ENCODE measurements around the gene CEP20. TPM values are rescaled to one million over a fixed set of nuclear protein-coding genes. Genes with fewer than 3 reads are reported as not detected.

Gene CEP20
- total and polyA plus RNA-seq, 2 of the 8 experiments (the other 6 are each of a cell fraction or from before 2014, with no cell fraction given) = 16.2 to 49.0 TPM

DNA sequence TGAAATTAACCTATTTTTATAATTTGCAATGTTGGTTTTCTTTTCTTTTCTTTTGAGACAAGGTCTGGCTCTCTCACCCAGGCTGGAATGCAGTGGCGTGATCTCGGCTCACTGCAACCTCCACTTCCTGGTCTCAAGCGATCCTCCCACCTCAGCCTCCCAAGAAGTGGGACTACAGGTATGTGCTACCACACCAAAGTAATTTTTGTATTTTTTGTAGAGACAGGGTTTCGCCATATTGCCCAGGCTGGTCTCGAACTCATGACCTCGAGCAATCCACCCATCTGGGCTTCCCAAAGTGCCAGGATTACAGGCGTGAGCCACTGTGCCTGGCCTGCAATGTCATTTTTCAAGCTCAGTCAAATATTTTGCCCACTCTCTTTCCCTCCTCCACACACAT is 67.6 kb downstream of the CEP20 start:
- Histone ChIP-seq H3K79me2 (ENCODE audit: control insufficient read depth in 1 of 2, insufficient read depth in 2 of 2, low read length in 2 of 2) (no peaks in the 10 kb centered on the region), H2BK120ac (replicated peaks; ENCODE audit: low read depth, low read length) (no peak overlapping the region), H3K9me3 (ENCODE audit: insufficient read depth in 2 of 2, low read depth in 1 of 2, low read length in 1 of 2) (peaks cover 4 to 12% of the 10 kb centered on the region in 2 experiments; a peak in 1 of 4 replicates), H3K27ac (ENCODE audit: low read depth, low read length) (no peak overlapping the region), H3K56ac (replicated peaks; ENCODE audit: insufficient read length, low read depth, low read length) (no peak overlapping the region), H2AFZ (ENCODE audit: low read length) (no peak overlapping the region), H2BK5ac (ENCODE audit: low read depth, low read length) (no peak overlapping the region), H2AK5ac (ENCODE audit: low read depth, low read length) (no peak overlapping the region), H3K9ac (replicated peaks in 1 of 4; ENCODE audit: extremely low read depth in 1 of 4, low read depth in 3 of 4, low read length in 3 of 4) (no peak overlapping the region), H3K4ac (replicated peaks; ENCODE audit: insufficient read length, low read depth, low read length) (no peak overlapping the region), H3K27me3 (replicated peaks in 1 of 4; ENCODE audit: control insufficient read depth in 3 of 4, extremely low read depth in 1 of 4, insufficient read depth in 3 of 4, low read length in 3 of 4) (no peaks in the 10 kb centered on the region), H3K4me3 (ENCODE audit: extremely low read depth in 1 of 4, insufficient read depth in 2 of 4, low read depth in 3 of 4, low read length in 4 of 4) (no peak overlapping the region), H2BK12ac (ENCODE audit: low read depth, low read length) (no peak overlapping the region), H3K18ac (ENCODE audit: extremely low read depth, low read length) (no peak overlapping the region), H4K5ac (ENCODE audit: insufficient read length, low read depth, low read length) (no peak overlapping the region), H2BK20ac (ENCODE audit: low read length) (no peak overlapping the region), H3K4me1 (replicated peaks in 1 of 4; ENCODE audit: control insufficient read depth in 3 of 4, insufficient read depth in 4 of 4, low read length in 3 of 4) (no peaks in the 10 kb centered on the region), H3K14ac (ENCODE audit: insufficient read length) (no peak overlapping the region), H3K23ac (ENCODE audit: insufficient read length) (no peak overlapping the region), H3K4me2 (ENCODE audit: insufficient read depth in 1 of 2, low read depth in 2 of 2, low read length in 2 of 2) (no peak overlapping the region), H3K36me3 (ENCODE audit: control insufficient read depth in 2 of 4, insufficient read depth in 4 of 4, low read length in 3 of 4) (no peaks in the 10 kb centered on the region), H2BK15ac (ENCODE audit: low read length) (no peak overlapping the region), H4K91ac (replicated peaks; ENCODE audit: insufficient read length, low read length) (no peak overlapping the region), H3K23me2 (ENCODE audit: low read depth, low read length) (no peaks in the 10 kb centered on the region), H4K8ac (ENCODE audit: extremely low read depth, insufficient read depth, low read length) (no peak overlapping the region), H3K79me1 (ENCODE audit: low read depth, low read length) (no peaks in the 10 kb centered on the region), H4K20me1 (replicated peaks in 1 of 2; ENCODE audit: control insufficient read depth in 1 of 2, insufficient read depth in 2 of 2, low read length in 2 of 2) (no peaks in the 10 kb centered on the region)
- DNase-seq (ENCODE audit: low read depth in 1 of 2, low spot score in 2 of 2) (no peak), FAIRE-seq (no peak)
- WGBS, 2 experiments (ENCODE audit: extremely low coverage in 1 of 2, insufficient coverage in 1 of 2, insufficient read length in 1 of 2, insufficient replicate concordance in 2 of 2, low coverage in 1 of 2, low lambda C conversion rate in 2 of 2, missing lambda C conversion rate in 1 of 2) = 93% methylated on average over 7 of the region's 7 CpGs; no CpG with 5 or more reads in 1 of the 2 experiments
- POLR2A ChIA-PET (ENCODE audit: partially characterized antibody) = no interaction called here
- CTCF ChIA-PET (ENCODE audit: partially characterized antibody) = interaction anchor here (0.9 to 3.9 kb wide), 17 partner anchors 9 to 208 kb away, joined by 3 to 44 read pairs (median 4); no protein-coding TSS in a partner anchor
- TF ChIP-seq CTBP2 (IDR thresholded peaks at IDR 0.05; ENCODE audit: borderline replicate concordance, insufficient read depth, insufficient read length, low read length) (no peak), KDM4A (IDR thresholded peaks at IDR 0.05; ENCODE audit: low read depth, low read length, severe bottlenecking) (no peak), SRF (IDR thresholded peaks at IDR 0.05; ENCODE audit: low read depth, low read length) (no peak)
